NT2/D1 (cell line): Measurements from ENCODE around the gene XYLT2.
"Not testable (repeated sequence)": the region's sequence is repeated elsewhere in the genome, so short reads cannot be mapped to it uniquely, and the experiment has no call there.

Experiments
- DNase-seq: peaks from one replicate; pipeline ENCODE4 v3.0.0-alpha.2; 2011; ENCODE audit warnings: low read depth, low spot score
- H3K27me3 ChIP-seq: 2 replicates; pipeline ENCODE4 v1.6.0; 2011; ENCODE audit warnings: mild to moderate bottlenecking; ENCODE audit not compliant: insufficient read length, insufficient read depth
- H3K36me3 ChIP-seq: 2 replicates; pipeline ENCODE4 v1.6.1; 2011; ENCODE audit warnings: mild to moderate bottlenecking, low read length, mixed read lengths; ENCODE audit not compliant: insufficient read depth, insufficient read length
- H3K4me1 ChIP-seq: 2 replicates; pipeline ENCODE4 v1.5.1; 2011; ENCODE audit not compliant: insufficient read depth, insufficient read length
- H3K4me3 ChIP-seq: 2 replicates; pipeline ENCODE4 v1.5.1; 2011; ENCODE audit warnings: low read depth; ENCODE audit not compliant: insufficient read length
- H3K9ac ChIP-seq: 2 replicates; pipeline ENCODE4 v1.6.0; 2011; ENCODE audit warnings: low read depth; ENCODE audit not compliant: insufficient read length
- H3K9me3 ChIP-seq: 2 replicates; pipeline ENCODE4 v1.5.1; 2011; ENCODE audit warnings: mild to moderate bottlenecking, low read length; ENCODE audit not compliant: insufficient read depth
- SUZ12 ChIP-seq: IDR thresholded peaks from 2 replicates; pipeline ENCODE4 v1.6.1; 2011; ENCODE audit not compliant: insufficient read length, insufficient read depth; ENCODE audit errors: extremely low read depth
- YY1 ChIP-seq: IDR thresholded peaks from 2 replicates; pipeline ENCODE4 v1.6.1; 2011; ENCODE audit not compliant: insufficient read length, insufficient read depth
- ZNF274 ChIP-seq: IDR thresholded peaks from 2 replicates; pipeline ENCODE4 v1.6.1; 2011; ENCODE audit warnings: mild to moderate bottlenecking, low read depth, low read length

Gene XYLT2

GRCh38 chr17:50389534-50389933 is 43.6 kb downstream of the XYLT2 start:
- Histone ChIP-seq H3K9ac (no peak overlapping the region), H3K4me3 (no peak overlapping the region), H3K9me3 (no peaks in the 10 kb centered on the region), H3K36me3 (peaks cover 97% of the 10 kb centered on the region), H3K4me1 (peaks cover 1% of the 10 kb centered on the region), H3K27me3 (no peaks in the 10 kb centered on the region)
- no peak for DNase-seq
- TF ChIP-seq YY1 (no peak), ZNF274 (no peak), SUZ12 (no peak)

GRCh38 chr17:50392621-50393020 is 46.7 kb downstream of the XYLT2 start:
- Histone ChIP-seq H3K27me3 (no peaks in the 10 kb centered on the region), H3K9me3 (no peaks in the 10 kb centered on the region), H3K4me3 (no peak overlapping the region), H3K4me1 (peaks cover 1% of the 10 kb centered on the region), H3K9ac (no peak overlapping the region), H3K36me3 (peaks cover 86% of the 10 kb centered on the region)
- no peak for DNase-seq
- TF ChIP-seq YY1 (no peak), SUZ12 (no peak), ZNF274 (no peak)

GRCh38 chr17:50393700-50394099 is 47.8 kb downstream of the XYLT2 start:
- Histone ChIP-seq H3K9me3 (no peaks in the 10 kb centered on the region), H3K27me3 (no peaks in the 10 kb centered on the region), H3K36me3 (peaks cover 75% of the 10 kb centered on the region), H3K4me3 (no peak overlapping the region), H3K4me1 (peaks cover 1% of the 10 kb centered on the region), H3K9ac (no peak overlapping the region)
- TF ChIP-seq YY1 (no peak), ZNF274 (no peak), SUZ12 (no peak)
- no peak for DNase-seq

GRCh38 chr17:50394711-50395110 is 48.8 kb downstream of the XYLT2 start:
- H3K9me3 ChIP-seq: no peaks in the 10 kb centered on the region; the same call in 1 of the 2 replicates
- H3K4me3 ChIP-seq: no peak overlapping the region
- no peak for DNase-seq
- H3K9ac ChIP-seq: no peak overlapping the region
- no peaks in the 10 kb centered on the region for H3K27me3 ChIP-seq
- peaks cover 65% of the 10 kb centered on the region for H3K36me3 ChIP-seq
- no peaks in the 10 kb centered on the region for H3K4me1 ChIP-seq
- TF ChIP-seq SUZ12: no peak
- TF ChIP-seq YY1: no peak
- no peak for TF ChIP-seq ZNF274

GRCh38 chr17:50396261-50397110 is 50.6 kb downstream of the XYLT2 start:
- no peak for DNase-seq
- H3K4me1 ChIP-seq: no peaks in the 10 kb centered on the region
- H3K9me3 ChIP-seq: no peaks in the 10 kb centered on the region; the same call in 1 of the 2 replicates
- peak overlapping the region; percentile 97 for H3K9ac ChIP-seq
- H3K36me3 ChIP-seq: peaks cover 48% of the 10 kb centered on the region
- TF ChIP-seq SUZ12 (no peak), ZNF274 (no peak), YY1 (no peak)
- peak overlapping the region; percentile 99 for H3K4me3 ChIP-seq
- no peaks in the 10 kb centered on the region for H3K27me3 ChIP-seq

GRCh38 chr17:50397111-50397918 is 51.4 kb downstream of the XYLT2 start, which contains the start of gene LRRC59:
TSS of gene LRRC59 (minus strand) at chr17:50397523. CDS start at chr17:50397317, 206 bp downstream.
- Histone ChIP-seq H3K4me1 (no peaks in the 10 kb centered on the region), H3K9me3 (no peaks in the 10 kb centered on the region; the same call in 1 of the 2 replicates), H3K27me3 (no peaks in the 10 kb centered on the region), H3K4me3 (peak within 1 kb of the TSS; percentile 99), H3K9ac (peak within 1 kb of the TSS; percentile 97), H3K36me3 (peaks cover 40% of the 10 kb centered on the region)
- peak; percentile 10 for TF ChIP-seq YY1
- no peak for TF ChIP-seq ZNF274
- peak; percentile 51 for DNase-seq

GRCh38 chr17:50397919-50398285 is 52.0 kb downstream of the XYLT2 start:
- Histone ChIP-seq H3K4me3 (peak overlapping the region; percentile 99), H3K4me1 (peaks cover 3% of the 10 kb centered on the region), H3K9me3 (no peaks in the 10 kb centered on the region; the same call in 1 of the 2 replicates), H3K36me3 (peaks cover 34% of the 10 kb centered on the region), H3K9ac (peak overlapping the region; percentile 97), H3K27me3 (no peaks in the 10 kb centered on the region)
- TF ChIP-seq ZNF274 (no peak), SUZ12 (no peak), YY1 (no peak)
- no peak for DNase-seq

GRCh38 chr17:50398672-50399071 is 52.7 kb downstream of the XYLT2 start:
- not testable (repeated sequence) for H3K4me3 ChIP-seq, H3K27me3 ChIP-seq, H3K9ac ChIP-seq, H3K4me1 ChIP-seq, DNase-seq, H3K9me3 ChIP-seq
- peaks cover 26% of the 10 kb centered on the region for H3K36me3 ChIP-seq

- H3K9me3 ChIP-seq, H3K4me1 ChIP-seq, DNase-seq, H3K4me3 ChIP-seq, H3K9ac ChIP-seq, H3K27me3 ChIP-seq: not testable (repeated sequence)
- H3K36me3 ChIP-seq: peaks cover 17% of the 10 kb centered on the region
Measured at GRCh38 chr17:50399591-50399990, 53.7 kb downstream of the XYLT2 start.
